HG02588 (cell line): Measurements from ENCODE around the gene ACKR3.

Experiments
- ATAC-seq: cut with Tn5 transposase; IDR thresholded peaks from one replicate; pipeline ENCODE4 v1.9.1; 2021; ENCODE audit warnings: mild to moderate bottlenecking, moderate library complexity; ENCODE audit not compliant: unreplicated experiment

The ACKR3 gene

GRCh38 chr2:236569573-236569973, at the start of gene ACKR3:
Gene ACKR3, plus strand, starts transcription at chr2:236569825. Its CDS starts 10,641 bp downstream, at chr2:236580466.
- ATAC-seq = peak; percentile 75

- no peak for ATAC-seq
These were observed 48.1 kb upstream of the ACKR3 start for GRCh38 chr2:236521556-236521955.

- ATAC-seq = no peak
These were observed 46.4 kb upstream of the ACKR3 start for GRCh38 chr2:236523249-236523648.

GRCh38 chr2:236525411-236525997, 44.1 kb upstream of the ACKR3 start:
- ATAC-seq = no peak

GRCh38 chr2:236526455-236527158, 43.0 kb upstream of the ACKR3 start:
- ATAC-seq = no peak

- ATAC-seq = no peak
These were observed 42.4 kb upstream of the ACKR3 start for GRCh38 chr2:236527159-236527630.

GRCh38 chr2:236529606-236530005, 40.0 kb upstream of the ACKR3 start:
- ATAC-seq = no peak

- no peak for ATAC-seq
These were observed 39.1 kb upstream of the ACKR3 start for GRCh38 chr2:236530512-236530911.

GRCh38 chr2:236531195-236531594, 38.4 kb upstream of the ACKR3 start:
- ATAC-seq = no peak

- no peak for ATAC-seq
These were observed 37.6 kb upstream of the ACKR3 start for GRCh38 chr2:236531996-236532395.

GRCh38 chr2:236533343-236533742, 36.3 kb upstream of the ACKR3 start:
- ATAC-seq = no peak

GRCh38 chr2:236535024-236535423, 34.6 kb upstream of the ACKR3 start:
- no peak for ATAC-seq

GRCh38 chr2:236536727-236537398, 32.8 kb upstream of the ACKR3 start:
- peak; percentile 56 for ATAC-seq

GRCh38 chr2:236538242-236538641, 31.4 kb upstream of the ACKR3 start:
- no peak for ATAC-seq

GRCh38 chr2:236541008-236541562, 28.5 kb upstream of the ACKR3 start:
- no peak for ATAC-seq

- ATAC-seq = no peak
These were observed 25.3 kb upstream of the ACKR3 start for GRCh38 chr2:236544362-236544761.

GRCh38 chr2:236545248-236545658, 24.4 kb upstream of the ACKR3 start:
- peak; percentile 47 for ATAC-seq

- ATAC-seq = peak; percentile 76
These were observed 23.7 kb upstream of the ACKR3 start for GRCh38 chr2:236545814-236546480.

GRCh38 chr2:236546561-236547002, 23.0 kb upstream of the ACKR3 start:
- no peak for ATAC-seq

GRCh38 chr2:236547725-236548124, 21.9 kb upstream of the ACKR3 start:
- no peak for ATAC-seq
